Activated naive CD4-positive, alpha-beta T cell treated with anti-CD3 and anti-CD28 coated beads, Interleukin-2, amount 50 U/mL, for 16 hours (primary cell): ENCODE measurements around the gene IP6K1.
"Not testable (repeated sequence)": the region's sequence is repeated elsewhere in the genome, so short reads cannot be mapped to it uniquely, and the experiment has no call there.

Experiments
- DNase-seq: peaks from one replicate; pipeline ENCODE4 v3.0.0-alpha.2; 2020

Gene IP6K1

DNA sequence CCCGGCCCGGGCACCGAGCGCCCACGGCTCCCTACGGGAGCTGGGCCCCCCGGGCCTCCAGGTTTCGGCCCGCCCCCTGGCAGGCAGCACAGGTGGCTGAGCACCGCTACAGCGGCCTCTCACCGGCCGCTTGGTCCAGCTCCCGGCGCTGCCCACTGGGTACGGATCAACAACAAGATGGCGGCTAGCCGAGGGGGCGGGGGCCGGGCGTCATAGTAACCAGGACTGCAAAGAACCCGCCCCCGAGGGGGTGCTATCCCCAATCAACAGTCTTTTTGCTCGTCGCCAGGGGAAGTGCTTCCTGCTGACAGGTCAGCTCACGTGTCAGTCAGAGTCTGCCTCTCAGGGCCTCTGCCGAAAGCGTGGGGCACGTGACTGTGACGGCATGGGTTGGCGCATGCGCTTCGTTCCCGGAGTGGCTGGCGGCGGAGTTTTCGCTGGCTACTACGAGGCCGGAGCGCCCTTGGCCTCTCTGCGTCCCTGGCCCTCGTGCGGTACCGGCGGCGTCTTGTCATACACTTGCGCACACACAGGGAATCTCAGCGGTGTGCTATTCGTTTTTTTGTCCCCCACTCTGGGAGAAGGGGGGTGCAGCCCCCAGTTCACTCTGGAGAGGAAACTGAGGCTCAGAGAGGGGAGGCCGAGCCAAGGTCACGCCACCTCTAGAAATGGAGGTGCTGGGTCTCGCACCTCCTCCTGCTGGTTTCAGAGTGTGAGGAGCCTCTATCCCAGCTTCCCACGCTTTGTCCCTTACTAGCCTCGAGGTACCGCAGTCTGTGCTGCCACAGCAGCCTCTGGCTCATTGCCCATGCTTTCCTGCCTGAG, at the start of gene IP6K1:
Gene IP6K1, minus strand, starts transcription at position 186 of the 825 bp plus-strand sequence. CDS start 38,502 bp downstream, outside the sequence.
- DNase-seq, result peak; percentile 100

DNA sequence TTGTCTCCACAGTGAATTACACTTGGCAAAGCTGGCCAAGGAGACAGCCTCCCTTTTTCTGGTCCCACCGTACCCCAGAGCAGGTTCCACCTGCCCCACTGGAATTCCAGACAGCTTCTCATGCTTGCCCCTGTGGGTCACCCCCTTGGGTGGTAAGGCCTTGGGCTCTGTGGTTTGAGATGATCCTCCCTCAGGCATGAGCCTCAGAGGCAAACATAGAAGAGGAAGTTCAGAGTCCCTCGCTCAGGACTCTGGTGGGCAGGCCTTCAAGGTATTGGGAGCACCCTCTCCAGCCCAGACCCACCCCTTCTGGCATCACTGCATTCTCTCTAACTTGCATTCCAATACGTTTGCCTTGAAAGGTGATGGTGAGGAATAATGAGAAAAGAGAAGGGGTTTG, 45.0 kb upstream of the IP6K1 start:
- no peak for DNase-seq

- DNase-seq, result no peak
These were observed 39.7 kb upstream of the IP6K1 start for GRCh38 chr3:49826016-49826415.

GRCh38 chr3:49823131-49823530, 36.8 kb upstream of the IP6K1 start:
- DNase-seq, result not testable (repeated sequence)

GRCh38 chr3:49813497-49814174, 27.3 kb upstream of the IP6K1 start, which contains the start of gene UBA7:
Gene UBA7 (minus strand): TSS chr3:49813953. CDS start chr3:49813787, 166 bp downstream.
- DNase-seq, result peak; percentile 33

- DNase-seq, result no peak
These were observed 26.7 kb upstream of the IP6K1 start for GRCh38 chr3:49812916-49813496.

- DNase-seq, result no peak
These were observed 21.2 kb upstream of the IP6K1 start for GRCh38 chr3:49807431-49808114.

DNA sequence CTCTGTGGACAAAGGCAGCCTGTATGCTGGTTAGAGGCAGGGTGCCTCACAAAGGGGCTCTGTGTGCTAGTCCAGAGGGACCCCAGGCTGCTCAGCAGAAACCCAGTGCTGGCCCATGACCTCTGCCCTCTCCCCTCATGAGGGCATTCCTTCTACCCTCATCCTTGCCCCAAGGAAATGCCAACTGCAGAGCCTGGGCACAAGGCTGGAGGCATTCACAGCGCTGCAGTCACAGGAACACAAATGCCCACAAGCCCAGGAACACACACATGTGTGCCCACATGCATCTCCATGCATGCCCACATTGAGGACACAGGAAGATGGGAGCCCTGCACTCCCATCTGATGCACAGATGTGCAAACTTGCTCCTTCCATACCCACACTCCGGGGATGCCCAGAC, 20.5 kb upstream of the IP6K1 start:
- DNase-seq, result no peak

GRCh38 chr3:49805897-49806701, 19.8 kb upstream of the IP6K1 start:
- DNase-seq, result no peak

DNA sequence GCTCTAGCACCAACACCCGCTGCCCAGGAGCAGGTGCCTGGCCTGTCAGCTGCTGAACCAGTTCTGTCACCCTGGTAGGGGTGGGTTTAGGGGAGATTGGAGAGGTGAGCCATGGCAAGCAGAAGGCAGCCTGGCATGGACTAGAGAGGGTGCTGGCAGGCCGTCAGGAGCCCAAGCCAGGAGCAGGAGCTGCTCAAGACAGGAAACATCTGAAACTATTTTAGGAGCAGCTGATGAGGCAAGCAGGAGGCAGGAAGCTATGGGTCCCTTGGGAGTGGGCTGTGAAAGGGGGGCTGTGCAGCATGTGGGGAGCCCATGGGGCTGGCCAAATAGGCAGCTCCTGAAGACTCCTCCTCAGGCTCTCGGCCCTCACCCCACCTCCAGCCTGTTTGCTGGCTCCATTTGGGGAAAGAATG, 19.0 kb upstream of the IP6K1 start:
- no peak for DNase-seq

GRCh38 chr3:49804141-49805041, 18.0 kb upstream of the IP6K1 start:
- no peak for DNase-seq

GRCh38 chr3:49803465-49804140, 17.3 kb upstream of the IP6K1 start:
- peak; percentile 59 for DNase-seq

GRCh38 chr3:49802719-49803464, 16.6 kb upstream of the IP6K1 start, which contains the start of gene INKA1:
Gene INKA1 (plus strand): TSS chr3:49803261. CDS start chr3:49803393, 132 bp downstream.
- peak; percentile 89 for DNase-seq

- DNase-seq, result no peak
These were observed 14.8 kb upstream of the IP6K1 start for GRCh38 chr3:49801160-49801559.

- DNase-seq, result no peak
These were observed 13.4 kb upstream of the IP6K1 start, which contains the start of gene CDHR4 for GRCh38 chr3:49799761-49800160. Gene CDHR4 (minus strand): TSS chr3:49799873. CDS start chr3:49799812, 61 bp downstream.

DNA sequence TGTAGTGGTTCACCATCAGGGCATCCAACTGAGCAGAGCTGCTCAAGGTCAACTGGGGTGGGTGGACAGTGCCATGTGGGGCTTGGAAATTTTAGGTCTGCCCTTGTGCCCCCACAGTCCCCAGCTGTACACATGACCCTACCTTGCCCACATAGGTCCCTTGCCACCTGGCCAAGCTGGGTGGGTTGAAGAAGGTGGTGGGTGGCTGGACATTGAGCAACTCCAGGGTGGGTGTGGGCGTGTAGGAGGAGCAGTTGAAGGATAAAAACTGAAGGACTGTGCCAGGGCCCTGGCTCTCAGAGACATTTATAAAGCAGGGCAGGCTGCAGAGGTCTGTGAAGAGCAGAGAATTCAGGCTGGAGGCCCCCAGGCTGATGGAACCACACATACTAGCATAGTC, 12.8 kb upstream of the IP6K1 start:
- no peak for DNase-seq

DNA sequence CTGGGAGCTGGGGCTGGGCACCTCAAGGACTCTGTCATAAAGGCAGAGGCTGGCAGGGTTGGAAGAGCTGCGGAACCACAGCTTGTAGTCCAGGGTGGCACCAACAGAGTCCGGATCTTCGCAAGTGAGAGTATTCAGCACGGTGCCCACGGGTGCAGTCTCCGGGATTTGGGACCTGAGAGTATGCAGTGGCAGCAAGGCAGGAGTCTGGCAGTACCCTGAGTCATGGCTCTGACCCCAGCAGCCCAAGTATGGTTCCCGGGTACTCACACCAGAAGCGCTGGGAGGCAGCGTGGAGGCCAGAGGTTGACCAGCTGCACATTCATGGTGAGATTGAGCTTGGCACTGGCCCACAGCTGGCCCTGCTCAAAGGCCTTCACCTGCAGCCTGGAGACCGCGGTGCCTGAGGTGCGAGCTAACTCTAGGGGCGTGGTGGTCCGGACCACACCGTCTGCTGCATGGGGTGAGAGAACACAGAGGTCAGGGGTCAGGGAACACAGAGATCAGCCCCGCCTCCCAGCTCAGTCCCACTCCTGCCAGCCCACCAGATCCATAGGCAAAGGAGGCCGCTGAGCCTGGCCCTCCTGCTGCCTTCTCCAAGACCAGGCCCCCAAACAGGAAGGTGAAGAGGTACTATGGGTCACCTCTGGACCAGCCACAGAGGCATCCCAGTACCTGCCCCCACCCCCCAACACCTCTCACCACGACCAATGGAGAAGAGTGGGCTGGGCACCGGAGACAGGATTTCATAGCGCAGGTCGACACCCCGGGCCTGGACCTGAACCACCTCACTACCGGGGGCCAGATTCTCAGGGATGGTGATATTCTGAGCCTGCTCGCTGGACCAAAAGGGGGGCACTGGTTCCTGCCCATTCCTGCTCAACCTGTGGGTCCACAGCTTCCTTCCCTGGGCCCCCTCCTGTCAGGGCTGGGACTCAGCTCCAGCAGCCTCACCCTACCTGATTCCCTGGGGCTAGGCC, 8.9 kb upstream of the IP6K1 start:
- DNase-seq, result no peak

DNA sequence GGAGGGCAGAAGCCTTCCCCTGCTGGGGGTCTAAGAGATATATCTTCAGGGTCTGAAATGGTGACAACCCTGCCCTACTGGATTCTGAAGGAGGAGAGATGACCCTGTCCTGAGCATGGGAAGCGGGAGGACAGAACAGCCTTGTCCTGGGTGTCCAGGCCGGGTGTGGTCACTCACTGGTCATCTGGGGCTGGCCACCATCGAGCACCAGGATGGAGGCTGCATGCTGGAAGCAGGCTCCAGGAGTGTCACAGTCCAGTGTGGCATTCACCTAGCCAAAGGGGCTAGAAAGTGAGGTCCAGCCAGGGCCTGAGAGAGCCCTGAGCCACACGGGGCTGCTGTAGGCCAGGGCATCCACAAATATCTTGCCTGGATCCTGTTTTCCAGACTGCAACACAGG, 8.1 kb upstream of the IP6K1 start:
- no peak for DNase-seq
